SK-N-MC (cell line): ENCODE measurements around the gene GNLY.

Experiments
- EZH2 ChIP-seq: fragments of 200-600 bp; sonication (generic); IDR thresholded peaks from one replicate; pipeline ENCODE4 v1.6.1; 2017; ENCODE audit warnings: antibody characterized with exemption
- FOXP2 ChIP-seq: optimal IDR thresholded peaks from 2 replicates; pipeline ENCODE3; 2011; ENCODE audit warnings: mild to moderate bottlenecking, moderate library complexity; ENCODE audit not compliant: insufficient read depth; ENCODE audit errors: extremely low read length, control extremely low read depth
- POLR2AphosphoS5 ChIP-seq: IDR thresholded peaks from 2 replicates; pipeline ENCODE4 v1.6.1; 2012; ENCODE audit warnings: mild to moderate bottlenecking, low read depth, low read length, borderline replicate concordance

- no peak for TF ChIP-seq EZH2
- TF ChIP-seq POLR2AphosphoS5 = no peak
- TF ChIP-seq FOXP2 = no peak
These were observed 34.7 kb upstream of the GNLY start for GRCh38 chr2:85659324-85659981.
